HL-60 (cell line): ENCODE data around the gene THG1L.

Source experiments
- CTCF ChIP-seq: IDR thresholded peaks from one replicate; pipeline ENCODE4 v1.5.1; 2011; ENCODE audit warnings: low read length, control low read depth, inconsistent platforms; ENCODE audit not compliant: insufficient read depth
- GABPA ChIP-seq: IDR thresholded peaks from 2 replicates; pipeline ENCODE4 v1.6.1; 2012; ENCODE audit warnings: low read depth
- POLR2AphosphoS5 ChIP-seq: IDR thresholded peaks from 2 replicates; pipeline ENCODE4 v1.6.1; 2012; ENCODE audit warnings: low read depth
- REST ChIP-seq: IDR thresholded peaks from 2 replicates; pipeline ENCODE4 v1.6.1; 2012; ENCODE audit warnings: low read depth; ENCODE audit not compliant: insufficient replicate concordance

- TF ChIP-seq CTCF (no peak), GABPA (no peak), POLR2AphosphoS5 (no peak), REST (no peak)
Observed at GRCh38 chr5:157766442-157766841, 35.2 kb downstream of the THG1L start.
